Left ventricle myocardium superior (tissue), 1 donor: ENCODE data around the gene LRRC32. TPM values are rescaled to one million over a fixed set of nuclear protein-coding genes. Genes with fewer than 3 reads are reported as not detected.
"Not testable (repeated sequence)": the region's sequence is repeated elsewhere in the genome, so short reads cannot be mapped to it uniquely, and the experiment has no call there.

ENCODE experiments used
- ATAC-seq: fragments of 200-7000 bp; cut with Tn5 transposase; one replicate; pipeline ENCODE4 v1.9.1; 2020; ENCODE audit warnings: mild to moderate bottlenecking, moderate library complexity
- DNase-seq: peaks from one replicate; pipeline ENCODE4 v3.0.0-alpha.2; 2020
- intact Hi-C: fragments of 100-400 bp; cut with micrococcal nuclease; formaldehyde crosslinking; loops from one replicate; pipeline ENCODE4 v1.11.0; 2022
- total RNA-seq: library from RNA; stranded (reverse); fragmentation: NEBNext Ultra II Directional; extraction: Animal tissue kit (Norgen Biotek cat#: 25700); gene quantifications from one replicate; pipeline ENCODE4 v1.2.1, GENCODE V29; 2021
- donor health status: DM: no; HTN: yes; CAD: no; lungs with severe emphysema.

Gene LRRC32
- total RNA-seq, 1 donor from 2014 or later, result 30.8 TPM

GRCh38 chr11:76610371-76610770 lies 60.2 kb downstream of the LRRC32 start:
- DNase-seq, result no peak
- ATAC-seq, result no peak
- intact Hi-C loops, result no loop called here

- intact Hi-C loops, result loop anchor here (10.0 kb wide), 1 partner anchor 55 kb away; no protein-coding TSS in a partner anchor
- ATAC-seq (no peak), DNase-seq (no peak)
Observed at GRCh38 chr11:76609736-76610370, 60.7 kb downstream of the LRRC32 start.

- not testable (repeated sequence) for ATAC-seq, DNase-seq
- intact Hi-C loops, result loop anchor here (10.0 kb wide), 1 partner anchor 56 kb away; no protein-coding TSS in a partner anchor
Observed at GRCh38 chr11:76608879-76609460, 61.6 kb downstream of the LRRC32 start.

GRCh38 chr11:76608228-76608627 lies 62.3 kb downstream of the LRRC32 start:
- intact Hi-C loops, result loop anchor here (10.0 kb wide), 1 partner anchor 57 kb away; no protein-coding TSS in a partner anchor
- DNase-seq, ATAC-seq: not testable (repeated sequence)

Other genes starting within 250 kb of the LRRC32 start
- 20.2 TPM for gene EMSY, start 225.7 kb downstream of the LRRC32 start, total RNA-seq
- 11.1 TPM for gene TSKU, start 112.6 kb upstream of the LRRC32 start, total RNA-seq
- 9.4 TPM for gene ACER3, start 190.2 kb upstream of the LRRC32 start, total RNA-seq